ENCODE data around the gene ASF1B.
A peak's percentile ranks its signal among the peaks of the same experiment; 100 is the strongest.
"Not testable (repeated sequence)": the region's sequence is repeated elsewhere in the genome, so short reads cannot be mapped to it uniquely, and the experiment has no call there.

Gene ASF1B

DNA sequence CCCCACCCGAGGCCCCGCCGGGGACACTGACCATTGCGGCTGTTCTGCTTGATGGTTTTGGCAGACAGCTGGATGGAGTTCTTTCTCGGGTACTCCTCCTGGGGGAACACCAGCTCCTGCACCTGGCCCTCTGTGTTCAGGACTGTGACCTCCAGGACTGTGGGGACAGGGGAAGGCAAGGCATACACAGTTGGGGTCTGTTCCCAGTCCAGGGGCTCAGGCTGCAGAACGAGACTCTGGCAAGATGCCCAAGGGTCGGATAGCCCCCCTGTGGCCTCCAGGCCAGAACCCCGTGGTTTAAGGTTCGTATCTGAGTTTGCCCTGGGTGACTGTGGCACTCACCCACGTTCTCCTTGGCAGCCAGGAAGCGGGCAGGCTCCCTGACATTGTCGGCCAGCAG is 22.7 kb upstream of the ASF1B start:
- DNase-seq = no peak

DNA sequence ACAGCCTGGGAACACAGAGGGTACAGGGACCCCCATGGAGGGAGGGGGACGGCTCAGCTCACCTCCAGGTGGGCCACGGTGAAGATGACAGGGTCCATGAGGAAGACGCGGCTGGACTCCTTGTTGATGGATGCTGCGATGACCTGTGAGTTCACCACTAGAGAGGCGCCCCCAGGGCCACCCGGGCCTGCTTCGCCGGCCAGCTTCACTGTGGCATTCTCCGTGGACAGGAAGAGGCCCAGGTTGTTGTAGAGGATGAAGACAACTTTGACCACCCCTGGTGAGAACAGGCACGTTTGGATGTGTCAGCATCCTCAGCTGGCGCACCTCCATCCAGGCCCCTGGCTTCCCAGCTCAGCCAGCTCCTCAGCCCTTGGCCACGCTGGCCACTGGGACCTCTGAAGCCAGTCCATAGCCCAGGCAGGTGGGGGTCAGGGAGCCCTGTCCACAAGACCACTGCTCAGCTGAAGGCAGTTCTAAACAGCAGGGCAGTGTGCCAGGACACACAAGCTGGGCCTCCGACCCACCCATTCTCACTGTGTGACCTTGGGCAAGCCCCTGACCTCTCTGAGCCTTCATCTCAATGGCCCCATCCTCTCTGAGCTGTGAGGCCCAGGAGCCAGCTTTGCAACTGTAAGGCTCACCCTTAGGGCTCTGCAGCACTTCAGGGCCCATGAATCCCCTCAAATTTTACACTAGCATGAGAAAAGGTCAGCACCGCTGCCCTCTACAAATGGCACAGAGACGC is 22.1 kb upstream of the ASF1B start:
- no peak for DNase-seq

- DNase-seq = no peak
Observed at GRCh38 chr19:14156971-14157717, 20.8 kb upstream of the ASF1B start.

GRCh38 chr19:14156122-14156521 is 19.7 kb upstream of the ASF1B start:
- no peak for DNase-seq

- no peak for DNase-seq
Observed at GRCh38 chr19:14155371-14155770, 19.0 kb upstream of the ASF1B start.

DNA sequence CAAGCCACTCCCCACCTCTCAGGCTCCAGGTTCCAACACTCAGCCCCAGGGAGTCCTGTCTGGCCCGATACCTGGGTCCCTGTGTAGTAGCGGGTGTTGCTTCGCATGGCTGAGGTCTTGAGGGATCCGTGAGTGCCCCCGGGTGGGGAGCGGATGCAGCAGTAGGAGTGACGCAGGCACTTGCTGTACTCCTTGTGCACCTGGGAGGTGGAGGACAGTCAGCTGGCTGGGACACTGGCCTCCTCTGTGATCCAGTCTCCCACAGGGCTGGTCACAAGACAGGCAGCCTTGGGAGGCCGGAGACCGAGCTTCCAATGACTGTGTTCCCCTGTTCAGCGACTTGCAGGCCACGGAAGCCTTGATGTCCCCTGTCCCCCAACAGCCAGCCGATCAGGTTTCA is 16.3 kb upstream of the ASF1B start:
- no peak for DNase-seq

- no peak for DNase-seq
Observed at GRCh38 chr19:14150770-14151661, 14.6 kb upstream of the ASF1B start.

- peak in 1 of 2 donors; percentile 15 for DNase-seq
Observed at GRCh38 chr19:14150041-14150769, 13.8 kb upstream of the ASF1B start.

DNA sequence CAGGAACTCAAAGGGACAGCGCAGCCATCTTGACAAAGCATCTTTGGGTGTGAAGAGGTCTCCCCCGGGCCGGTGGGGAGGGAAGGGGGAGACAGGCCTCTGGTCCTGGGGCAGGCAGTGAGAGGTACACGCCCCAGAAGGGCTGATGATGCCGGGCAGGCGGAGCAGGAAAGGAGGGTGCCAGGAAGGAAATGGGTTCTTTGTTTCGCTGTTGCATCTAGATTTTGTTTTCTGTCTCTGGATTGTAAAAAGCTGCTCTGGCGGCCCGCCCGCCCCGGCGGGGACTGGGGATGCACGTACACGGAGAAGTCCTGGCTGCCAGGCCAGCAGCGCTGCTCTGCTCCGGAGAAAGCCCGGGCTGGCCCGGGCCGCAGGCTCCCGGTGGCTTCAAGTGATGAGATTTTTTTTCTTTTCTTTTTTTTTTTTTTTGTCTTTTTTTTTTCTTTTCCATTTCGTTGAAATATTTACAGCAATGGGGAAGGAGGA is 13.2 kb upstream of the ASF1B start:
- peak; percentile 53 to 72 for DNase-seq

GRCh38 chr19:14148751-14149410 is 12.5 kb upstream of the ASF1B start:
- DNase-seq = no peak

DNA sequence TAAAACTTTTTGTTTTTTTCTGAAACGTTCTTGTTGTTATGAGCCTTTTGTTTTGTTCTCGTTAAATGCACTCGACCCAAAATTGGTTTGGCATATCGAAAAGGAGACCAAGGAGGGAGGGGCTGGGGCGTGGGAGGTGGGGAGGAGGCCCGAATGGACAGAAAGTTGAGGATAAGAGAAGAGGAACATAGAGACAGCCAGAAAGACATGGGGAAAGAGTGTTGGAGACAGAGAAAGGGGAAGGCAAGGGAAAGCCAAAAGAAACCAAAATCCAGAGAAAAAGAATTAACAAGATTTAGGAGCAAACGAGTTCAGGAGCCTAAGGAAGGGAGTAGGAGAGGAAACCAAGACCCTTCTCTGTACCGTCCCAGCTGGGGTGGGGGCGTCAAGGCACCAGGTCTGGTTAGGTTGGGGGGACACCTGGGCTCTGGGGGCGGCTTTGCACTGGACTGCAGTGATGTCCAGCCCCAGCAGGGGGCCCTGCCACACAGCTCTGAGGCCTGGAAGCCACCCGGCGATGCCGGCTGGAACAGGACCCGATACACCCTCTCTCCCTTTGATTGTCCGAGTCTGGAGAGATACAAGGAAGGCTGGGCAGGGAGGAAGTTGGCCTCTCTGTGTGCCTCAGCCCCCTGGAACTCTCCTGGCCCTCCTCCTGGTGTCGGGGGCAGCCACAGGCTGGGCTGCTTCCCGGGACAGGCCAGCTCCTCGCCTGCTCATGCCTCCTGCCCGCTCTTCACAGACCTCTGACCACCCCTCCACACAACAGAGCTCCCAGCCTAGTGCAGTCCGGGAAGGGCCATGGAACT is 11.6 kb upstream of the ASF1B start:
- peak; percentile 41 to 68 for DNase-seq

DNA sequence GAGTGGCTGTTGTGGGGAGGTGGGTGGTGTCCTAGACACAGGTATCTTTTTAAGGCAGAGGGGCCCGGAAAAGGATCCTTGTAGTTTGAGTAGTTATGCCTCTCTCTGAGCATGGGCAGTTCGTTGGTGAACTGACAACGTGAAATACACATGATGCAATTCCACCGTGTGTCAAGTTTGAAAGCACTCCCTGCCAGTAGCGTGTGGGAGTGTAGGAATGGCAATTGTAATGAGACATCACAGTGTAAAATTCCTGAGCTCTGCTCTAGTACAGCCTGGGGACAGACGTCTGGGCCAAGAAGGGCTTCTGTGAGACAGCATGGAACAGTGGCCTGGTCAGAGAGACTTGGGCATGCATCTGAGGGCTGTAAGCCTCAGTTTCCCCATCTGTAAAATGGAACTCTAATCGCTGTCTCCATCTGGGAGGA is 10.4 kb upstream of the ASF1B start:
- DNase-seq = no peak

DNA sequence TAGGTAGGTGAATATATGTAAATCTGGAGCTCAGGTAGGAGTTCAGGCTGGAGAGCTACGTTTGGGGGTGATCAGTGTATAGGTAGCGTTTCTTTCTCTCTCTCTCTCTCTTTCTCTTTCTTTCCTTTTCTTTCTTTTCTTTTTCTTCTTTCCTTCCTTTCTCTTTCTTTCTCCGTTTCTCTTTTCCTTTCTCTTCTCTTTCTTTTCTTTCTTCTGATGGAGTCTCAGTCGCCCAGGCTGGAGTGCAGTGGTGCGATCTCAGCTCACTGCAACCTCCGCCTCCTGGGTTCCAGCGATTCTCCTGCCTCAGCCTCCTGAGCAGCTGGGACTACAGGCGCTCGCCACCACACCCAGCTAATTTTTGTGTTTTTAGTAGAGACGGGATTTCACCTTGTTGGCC is 9.8 kb upstream of the ASF1B start:
- DNase-seq = not testable (repeated sequence)

GRCh38 chr19:14145381-14145780 is 9.0 kb upstream of the ASF1B start:
- DNase-seq = no peak

DNA sequence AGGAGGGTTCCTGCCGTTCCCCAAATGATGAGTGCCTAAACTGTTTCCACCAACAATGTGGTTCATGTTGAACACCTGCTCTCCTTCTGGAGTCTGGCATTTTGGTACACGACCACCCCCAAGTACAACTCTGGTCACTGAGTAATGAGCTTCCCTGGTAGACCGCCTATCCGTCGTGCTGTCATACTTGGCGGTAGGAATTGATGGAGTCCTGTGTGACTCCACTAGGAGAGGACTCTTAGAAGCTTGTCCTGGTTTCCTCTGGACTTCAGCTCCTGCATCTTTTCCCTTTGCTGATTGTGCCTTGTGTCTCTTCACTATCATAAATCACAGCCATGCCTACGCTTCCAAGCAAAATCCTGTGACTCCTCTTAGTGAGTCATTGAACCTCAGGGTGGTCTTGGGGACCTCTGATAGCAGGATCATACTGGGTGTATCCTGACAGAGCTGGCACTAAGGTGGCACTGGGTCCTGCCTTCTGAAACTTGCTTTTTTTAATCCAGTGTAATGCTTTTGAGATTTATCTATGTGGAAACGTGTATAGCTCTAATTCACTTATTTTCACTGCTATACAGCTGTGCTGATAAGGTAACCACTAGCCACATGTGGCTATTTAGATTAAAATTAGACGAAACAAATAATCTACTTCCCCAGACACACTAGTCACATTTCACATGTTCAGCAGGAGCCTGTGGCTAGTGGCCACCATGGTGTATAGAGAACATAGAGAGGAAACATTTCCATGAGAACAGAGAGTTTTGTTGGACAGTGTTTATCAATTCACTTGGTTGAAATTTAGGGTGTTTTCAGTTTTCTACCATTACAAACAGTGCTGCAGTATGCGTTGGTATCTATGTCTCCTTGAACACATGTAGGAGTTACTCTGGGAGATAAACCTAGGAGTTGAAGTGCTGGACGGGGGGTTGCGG is 6.1 kb upstream of the ASF1B start:
- DNase-seq = no peak

- no peak for DNase-seq
Observed at GRCh38 chr19:14141041-14141440, 4.7 kb upstream of the ASF1B start.

GRCh38 chr19:14139944-14140343 is 3.6 kb upstream of the ASF1B start:
- DNase-seq = no peak

DNA sequence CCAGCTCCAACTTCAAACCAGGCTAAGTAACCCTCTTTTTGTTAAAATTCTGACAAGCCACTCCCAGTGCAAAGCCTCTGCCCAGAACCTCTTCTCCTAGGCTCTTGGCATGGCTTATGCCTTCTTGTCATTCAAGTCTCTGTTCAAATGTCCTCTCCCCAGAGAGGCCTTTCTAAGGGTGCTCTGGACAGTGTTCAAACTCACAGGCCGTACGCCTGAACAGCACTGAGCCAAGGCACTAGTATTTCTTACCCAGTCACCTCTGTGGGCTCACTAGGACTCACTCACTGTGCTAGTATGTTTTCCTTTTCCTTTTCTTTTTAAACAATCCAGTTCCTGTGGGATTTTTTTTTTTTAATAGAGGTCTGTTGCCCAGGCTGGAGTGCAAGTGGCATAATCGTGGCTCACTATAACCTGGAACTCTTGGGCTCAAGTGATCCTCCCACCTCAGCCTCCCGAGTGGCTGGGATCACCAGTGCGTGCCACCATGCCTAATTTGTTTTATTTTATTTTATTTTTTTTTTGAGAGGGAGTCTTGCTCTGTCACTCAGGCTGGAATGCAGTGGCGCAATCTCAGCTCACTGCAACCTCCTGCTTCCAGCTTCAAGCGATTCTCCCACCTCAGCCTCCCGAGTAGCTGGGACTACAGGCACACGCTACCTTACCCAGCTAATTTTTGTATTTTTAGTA is 2.3 kb upstream of the ASF1B start:
- DNase-seq = no peak

DNA sequence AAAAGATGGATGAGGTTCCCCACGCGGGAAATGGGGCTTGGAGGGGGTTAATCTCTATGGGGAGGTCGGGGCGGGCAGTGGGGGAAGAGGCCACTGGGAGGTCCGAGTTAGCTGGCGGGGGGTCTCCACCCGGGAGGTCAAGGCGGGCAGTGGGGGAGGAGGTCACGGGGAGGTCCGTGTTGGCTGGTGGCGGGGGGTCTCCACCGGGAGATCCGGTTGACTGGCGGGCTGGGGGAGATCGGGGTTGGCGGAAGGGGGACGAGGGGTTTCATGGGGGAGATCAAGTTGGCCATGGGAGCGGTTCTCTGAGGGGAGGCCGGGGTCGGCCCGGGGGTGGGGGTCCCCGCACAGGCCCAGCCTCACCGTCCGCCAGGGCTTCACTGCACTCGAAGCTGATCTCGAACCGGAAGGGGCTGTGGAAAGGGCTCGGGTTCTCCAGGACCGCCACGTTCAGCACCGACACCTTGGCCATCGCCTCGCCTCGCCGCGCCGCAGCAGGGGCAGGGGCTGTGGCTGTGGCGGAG is 342 bp downstream of the ASF1B start:
- DNase-seq = no peak
